Karpas-422 (cell line): ENCODE results near the gene TPK1. TPM values are rescaled to one million over a fixed set of nuclear protein-coding genes. Genes with fewer than 3 reads are reported as not detected.

Experiments used
- DNase-seq: peaks from one replicate; pipeline ENCODE4 v3.0.0-alpha.2; 2015
- H2AFZ ChIP-seq: fragments of 200-600 bp; sonication (generic); 2 replicates; pipeline ENCODE4 v1.6.1; 2014; ENCODE audit warnings: antibody characterized with exemption, low read length, mixed read lengths
- H3K27ac ChIP-seq: fragments of 200-600 bp; sonication (generic); 2 replicates; pipeline ENCODE4 v1.5.1; 2014; ENCODE audit warnings: mild to moderate bottlenecking, low read length, moderate library complexity
- H3K27me3 ChIP-seq: fragments of 200-600 bp; sonication (generic); 2 replicates; pipeline ENCODE4 v1.6.1; 2014; ENCODE audit warnings: low read length, mixed read lengths
- H3K36me3 ChIP-seq: fragments of 200-600 bp; sonication (generic); 2 replicates; pipeline ENCODE4 v1.6.1; 2014; ENCODE audit warnings: low read length, mixed read lengths; ENCODE audit not compliant: insufficient read depth
- H3K4me1 ChIP-seq: fragments of 200-600 bp; sonication (generic); 2 replicates; pipeline ENCODE4 v1.6.1; 2014; ENCODE audit warnings: mild to moderate bottlenecking, low read length, mixed read lengths
- H3K4me2 ChIP-seq: fragments of 200-600 bp; sonication (generic); 2 replicates; pipeline ENCODE4 v1.6.1; 2014; ENCODE audit warnings: low read length, low read depth, mild to moderate bottlenecking; ENCODE audit not compliant: poor library complexity, severe bottlenecking
- H3K4me3 ChIP-seq: fragments of 200-600 bp; sonication (generic); 2 replicates; pipeline ENCODE4 v1.5.1; 2014; ENCODE audit warnings: mild to moderate bottlenecking, antibody characterized with exemption, low read length, mixed read lengths
- H3K79me2 ChIP-seq: fragments of 200-600 bp; sonication (generic); 2 replicates; pipeline ENCODE4 v1.6.1; 2014; ENCODE audit warnings: mild to moderate bottlenecking, low read length, mixed read lengths
- H3K9ac ChIP-seq: fragments of 200-600 bp; sonication (generic); 2 replicates; pipeline ENCODE4 v1.6.0; 2014; ENCODE audit warnings: low read length
- H3K9me2 ChIP-seq: fragments of 200-600 bp; sonication (generic), shearing (Covaris generic); replicated peaks from 2 replicates; pipeline ENCODE4 v1.6.0; 2014; ENCODE audit warnings: mild to moderate bottlenecking, low read length, moderate library complexity; ENCODE audit not compliant: insufficient read depth
- H3K9me3 ChIP-seq: fragments of 300-700, 200-600 bp; sonication (generic); 2 replicates; pipeline ENCODE4 v1.6.1; 2014; ENCODE audit warnings: low read length, mixed read lengths
- H4K20me1 ChIP-seq: fragments of 200-600 bp; sonication (generic); 2 replicates; pipeline ENCODE4 v1.6.1; 2014; ENCODE audit warnings: mild to moderate bottlenecking, antibody characterized with exemption, low read length, low read depth; ENCODE audit not compliant: insufficient read depth
- total RNA-seq: library from RNA; depleted of rRNA; stranded (reverse); fragments of >200 nt; shearing (Covaris generic); gene quantifications from 2 replicates; pipeline ENCODE4 v1.2.3, GENCODE V29; 2014; ENCODE audit warnings: low replicate concordance

Gene TPK1
- total RNA-seq, 1 experiment from 2014 or later = 11.5 TPM

DNA sequence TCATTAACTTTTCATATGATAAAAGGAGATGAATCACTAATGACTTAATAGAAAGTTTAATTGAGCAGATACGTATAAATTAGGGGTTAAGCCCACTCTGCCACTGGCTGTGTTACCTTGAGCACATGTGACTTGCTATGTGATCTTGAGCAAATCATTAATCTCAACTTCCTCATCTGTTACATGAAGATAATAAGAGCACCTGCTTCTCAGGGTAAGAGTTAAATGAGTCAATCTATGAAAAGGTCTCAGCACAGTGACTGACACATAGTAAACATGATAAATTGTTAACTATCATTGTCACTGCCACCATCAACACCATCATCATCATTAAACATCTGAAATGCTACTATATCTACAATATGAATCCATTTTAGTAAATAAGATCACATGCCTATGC, 110.8 kb downstream of the TPK1 start:
- H3K4me3 ChIP-seq = no peak overlapping the region
- H3K27me3 ChIP-seq = no peaks in the 10 kb centered on the region
- H3K4me2 ChIP-seq = no peak overlapping the region
- no peak overlapping the region for H3K9ac ChIP-seq
- H3K9me2 ChIP-seq = no peaks in the 10 kb centered on the region
- H2AFZ ChIP-seq = no peak overlapping the region
- no peak for DNase-seq
- H3K9me3 ChIP-seq = no peaks in the 10 kb centered on the region
- H3K4me1 ChIP-seq = no peaks in the 10 kb centered on the region
- no peak overlapping the region for H3K27ac ChIP-seq
- no peaks in the 10 kb centered on the region for H3K36me3 ChIP-seq
- no peaks in the 10 kb centered on the region for H3K79me2 ChIP-seq
- no peaks in the 10 kb centered on the region for H4K20me1 ChIP-seq

DNA sequence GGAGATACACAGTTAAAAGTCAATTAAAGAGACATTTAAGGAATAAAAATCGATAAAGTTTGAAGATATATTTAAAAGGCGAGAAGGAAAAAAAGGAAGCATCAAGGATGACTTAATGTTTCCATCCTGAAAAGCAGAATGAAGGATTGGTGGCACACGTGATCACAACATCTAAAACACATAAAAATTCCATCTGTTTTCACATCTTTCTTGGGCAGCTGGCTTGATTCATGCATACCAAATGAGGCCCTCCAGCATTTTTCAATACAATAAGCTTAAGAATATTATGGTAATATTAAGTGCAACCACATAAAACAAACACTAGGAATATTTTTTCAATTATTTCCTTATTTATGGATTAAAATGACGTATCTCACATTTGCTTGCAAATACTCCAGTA, 112.6 kb downstream of the TPK1 start:
- H3K79me2 ChIP-seq = no peaks in the 10 kb centered on the region
- H3K9ac ChIP-seq = no peak overlapping the region
- H3K27ac ChIP-seq = no peak overlapping the region
- no peaks in the 10 kb centered on the region for H4K20me1 ChIP-seq
- H3K4me1 ChIP-seq = no peaks in the 10 kb centered on the region
- no peaks in the 10 kb centered on the region for H3K9me3 ChIP-seq
- no peak overlapping the region for H3K4me3 ChIP-seq
- no peak overlapping the region for H2AFZ ChIP-seq
- no peaks in the 10 kb centered on the region for H3K27me3 ChIP-seq
- H3K4me2 ChIP-seq = no peak overlapping the region
- no peaks in the 10 kb centered on the region for H3K36me3 ChIP-seq
- DNase-seq = no peak
- no peaks in the 10 kb centered on the region for H3K9me2 ChIP-seq

DNA sequence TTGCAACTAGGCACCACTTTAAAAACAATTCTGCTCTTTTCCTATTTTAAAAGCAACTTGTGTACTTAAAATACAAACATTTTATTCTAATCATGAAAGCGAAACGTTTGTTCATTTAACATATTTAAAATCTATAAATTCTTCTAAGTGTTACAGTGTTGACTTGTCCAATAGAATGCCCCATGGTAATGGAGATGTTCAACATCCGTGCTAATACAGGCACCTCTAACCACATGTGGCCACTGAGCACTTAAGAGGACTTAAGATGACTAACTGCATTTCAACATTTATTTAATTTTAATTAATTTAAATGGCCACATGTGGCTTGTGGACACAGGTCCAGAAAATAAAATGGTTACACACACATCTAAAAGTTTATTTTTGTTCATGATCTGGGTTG, 115.1 kb downstream of the TPK1 start:
- Histone ChIP-seq H3K4me2 (no peak overlapping the region), H2AFZ (no peak overlapping the region), H3K36me3 (no peaks in the 10 kb centered on the region), H4K20me1 (no peaks in the 10 kb centered on the region), H3K9me3 (no peaks in the 10 kb centered on the region), H3K9ac (no peak overlapping the region), H3K4me1 (no peaks in the 10 kb centered on the region), H3K27ac (no peak overlapping the region), H3K9me2 (no peaks in the 10 kb centered on the region), H3K4me3 (no peak overlapping the region), H3K27me3 (no peaks in the 10 kb centered on the region), H3K79me2 (no peaks in the 10 kb centered on the region)
- DNase-seq = no peak

DNA sequence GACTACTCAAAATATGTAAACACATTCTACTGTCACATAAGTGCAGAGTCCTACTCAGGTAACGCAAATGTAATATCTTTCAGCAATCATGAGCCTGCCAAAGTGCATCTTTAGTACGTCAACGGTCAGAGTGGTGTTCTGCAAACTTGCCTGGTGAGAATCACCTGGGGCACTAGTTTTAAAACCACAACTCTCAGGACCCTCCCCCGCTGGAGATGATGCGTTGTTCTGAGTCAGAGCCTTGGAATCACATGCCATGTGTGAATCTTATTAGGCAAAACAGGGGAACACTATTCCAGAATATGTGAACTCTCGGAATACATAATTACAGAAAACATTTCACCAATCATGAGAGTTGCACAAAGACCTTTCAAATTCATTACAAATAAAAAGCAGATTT, 115.7 kb downstream of the TPK1 start:
- H3K36me3 ChIP-seq = no peaks in the 10 kb centered on the region
- H3K9me2 ChIP-seq = no peaks in the 10 kb centered on the region
- H3K27ac ChIP-seq = no peak overlapping the region
- no peaks in the 10 kb centered on the region for H4K20me1 ChIP-seq
- no peaks in the 10 kb centered on the region for H3K79me2 ChIP-seq
- H3K27me3 ChIP-seq = no peaks in the 10 kb centered on the region
- no peak overlapping the region for H2AFZ ChIP-seq
- H3K9ac ChIP-seq = no peak overlapping the region
- H3K9me3 ChIP-seq = no peaks in the 10 kb centered on the region
- H3K4me3 ChIP-seq = no peak overlapping the region
- no peak for DNase-seq
- H3K4me2 ChIP-seq = no peak overlapping the region
- H3K4me1 ChIP-seq = no peaks in the 10 kb centered on the region

DNA sequence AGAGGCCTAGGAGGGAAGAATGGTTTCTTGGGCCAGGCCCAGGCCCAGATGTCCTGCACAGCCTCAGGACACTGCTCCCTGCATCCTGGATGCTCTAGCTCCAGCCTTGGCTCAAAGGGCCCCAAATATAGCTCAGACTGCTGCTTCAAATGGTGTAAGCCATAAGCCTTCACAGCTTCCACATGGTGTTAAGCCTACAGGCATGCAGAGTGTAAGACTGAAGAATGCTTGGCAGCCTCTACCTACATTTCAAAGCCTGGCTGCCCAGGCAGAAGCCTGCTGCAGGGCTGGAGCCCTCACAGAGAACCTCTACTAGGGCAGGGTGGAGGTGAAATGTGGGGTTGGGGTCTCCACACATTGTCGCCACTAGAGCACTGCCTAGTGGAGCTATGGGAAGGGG, 118.1 kb downstream of the TPK1 start:
- H2AFZ ChIP-seq = no peak overlapping the region
- no peak overlapping the region for H3K27ac ChIP-seq
- H3K9me2 ChIP-seq = no peaks in the 10 kb centered on the region
- H3K9ac ChIP-seq = no peak overlapping the region
- no peaks in the 10 kb centered on the region for H3K4me1 ChIP-seq
- H3K4me3 ChIP-seq = no peak overlapping the region
- no peak for DNase-seq
- no peaks in the 10 kb centered on the region for H3K36me3 ChIP-seq
- H3K27me3 ChIP-seq = no peaks in the 10 kb centered on the region
- no peaks in the 10 kb centered on the region for H3K9me3 ChIP-seq
- H4K20me1 ChIP-seq = no peaks in the 10 kb centered on the region
- no peak overlapping the region for H3K4me2 ChIP-seq
- no peaks in the 10 kb centered on the region for H3K79me2 ChIP-seq

DNA sequence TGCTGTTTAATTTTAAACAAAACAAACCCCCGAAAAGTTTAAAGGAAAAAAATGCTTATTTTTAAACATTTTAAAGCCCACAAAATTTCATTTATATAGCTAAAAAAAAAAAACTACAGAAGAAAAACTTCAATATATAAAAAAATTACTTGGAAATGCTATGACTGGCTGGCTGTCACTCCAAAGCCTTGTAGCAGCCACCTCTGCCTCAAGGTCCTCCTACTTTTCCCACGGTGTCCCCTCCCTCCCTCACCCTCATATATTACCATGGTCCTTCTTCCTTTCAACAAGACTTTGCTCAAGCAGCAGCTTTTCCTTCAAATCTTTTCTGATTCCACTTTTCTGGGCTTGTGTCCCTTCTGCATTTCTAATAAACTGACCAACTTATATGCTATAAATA, 122.0 kb downstream of the TPK1 start:
- Histone ChIP-seq H3K9ac (no peak overlapping the region), H3K4me1 (no peaks in the 10 kb centered on the region), H3K79me2 (no peaks in the 10 kb centered on the region), H3K36me3 (no peaks in the 10 kb centered on the region), H4K20me1 (no peaks in the 10 kb centered on the region), H2AFZ (no peak overlapping the region), H3K9me3 (no peaks in the 10 kb centered on the region), H3K27me3 (no peaks in the 10 kb centered on the region), H3K9me2 (no peaks in the 10 kb centered on the region), H3K4me3 (no peak overlapping the region), H3K4me2 (no peak overlapping the region), H3K27ac (no peak overlapping the region)
- no peak for DNase-seq

DNA sequence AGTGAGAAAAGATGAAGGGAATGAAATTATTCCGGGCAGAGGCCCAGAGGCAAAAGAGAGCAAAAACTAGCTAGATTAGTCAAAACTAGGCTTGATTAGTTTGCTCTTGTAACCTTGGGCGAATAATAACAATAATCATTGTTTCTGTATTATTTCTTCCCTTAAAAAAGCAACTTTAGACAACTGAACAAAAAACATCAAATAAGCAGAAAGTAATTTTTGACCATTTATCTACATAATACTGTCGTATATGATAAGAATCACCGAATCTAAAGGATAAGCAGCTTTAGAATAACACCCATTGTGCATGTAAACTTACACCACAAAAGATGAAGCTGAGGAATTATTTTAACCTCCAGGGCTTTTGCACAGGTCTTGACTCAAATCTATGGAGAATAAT, 125.1 kb downstream of the TPK1 start:
- no peak overlapping the region for H3K4me2 ChIP-seq
- no peaks in the 10 kb centered on the region for H3K9me2 ChIP-seq
- no peaks in the 10 kb centered on the region for H3K36me3 ChIP-seq
- H3K27ac ChIP-seq = no peak overlapping the region
- no peaks in the 10 kb centered on the region for H3K79me2 ChIP-seq
- no peaks in the 10 kb centered on the region for H3K4me1 ChIP-seq
- DNase-seq = no peak
- no peaks in the 10 kb centered on the region for H4K20me1 ChIP-seq
- no peak overlapping the region for H3K9ac ChIP-seq
- no peaks in the 10 kb centered on the region for H3K27me3 ChIP-seq
- no peak overlapping the region for H3K4me3 ChIP-seq
- no peak overlapping the region for H2AFZ ChIP-seq
- no peaks in the 10 kb centered on the region for H3K9me3 ChIP-seq

DNA sequence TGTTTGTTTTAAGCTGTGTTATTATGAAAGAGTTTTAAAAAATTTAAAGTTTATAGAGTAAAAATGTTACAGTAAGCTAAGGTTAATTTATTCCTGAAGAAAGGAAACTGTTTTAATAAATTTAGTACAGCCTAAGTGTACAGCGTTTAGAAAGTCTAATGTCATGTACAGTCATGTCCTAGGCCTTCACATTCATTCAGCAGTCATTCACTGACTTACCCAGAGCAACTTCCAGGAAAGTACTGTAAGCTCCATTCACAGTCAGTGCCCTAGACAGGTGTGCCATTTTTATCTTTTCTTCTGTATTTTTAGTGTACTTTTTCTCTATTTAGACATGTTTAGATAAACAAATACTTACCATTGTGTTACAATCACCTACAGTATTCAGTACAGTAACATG, 126.8 kb downstream of the TPK1 start:
- Histone ChIP-seq H2AFZ (no peak overlapping the region), H3K79me2 (no peaks in the 10 kb centered on the region), H3K27ac (no peak overlapping the region), H3K4me1 (no peaks in the 10 kb centered on the region), H3K9ac (no peak overlapping the region), H3K9me3 (no peaks in the 10 kb centered on the region), H3K4me3 (no peak overlapping the region), H4K20me1 (no peaks in the 10 kb centered on the region), H3K36me3 (no peaks in the 10 kb centered on the region), H3K9me2 (no peaks in the 10 kb centered on the region), H3K4me2 (no peak overlapping the region), H3K27me3 (no peaks in the 10 kb centered on the region)
- DNase-seq = no peak

DNA sequence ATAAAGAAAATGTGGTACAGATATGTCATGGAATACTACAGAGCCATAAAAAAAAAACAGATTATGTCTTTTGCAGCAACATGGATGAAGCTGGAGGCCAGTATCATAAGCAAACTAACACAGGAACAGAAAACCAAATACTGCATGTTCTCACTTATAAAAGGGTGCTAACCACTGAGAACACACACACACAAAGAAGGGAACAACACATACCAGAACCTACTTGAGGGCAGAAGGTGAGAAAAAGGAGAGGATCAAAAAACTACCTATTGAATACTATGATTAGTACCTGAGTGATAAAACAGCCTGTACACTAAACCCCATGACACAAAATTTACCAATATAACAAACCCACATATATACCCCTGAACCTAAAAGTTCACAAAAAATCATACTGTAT, 144.6 kb downstream of the TPK1 start:
- Histone ChIP-seq H3K9ac (no peak overlapping the region), H3K79me2 (no peaks in the 10 kb centered on the region), H3K9me3 (peaks cover 7% of the 10 kb centered on the region; the same call in 1 of the 2 replicates), H4K20me1 (no peaks in the 10 kb centered on the region), H3K4me2 (no peak overlapping the region), H3K4me1 (no peaks in the 10 kb centered on the region), H3K27ac (no peak overlapping the region), H3K9me2 (no peaks in the 10 kb centered on the region), H3K27me3 (no peaks in the 10 kb centered on the region), H2AFZ (no peak overlapping the region), H3K4me3 (no peak overlapping the region), H3K36me3 (no peaks in the 10 kb centered on the region)
- no peak for DNase-seq
